Gastroesophageal sphincter (tissue), 4 donors: ENCODE data around the gene CD84. TPM values are rescaled to one million over a fixed set of nuclear protein-coding genes. Genes with fewer than 3 reads are reported as not detected.

Experiments used
- ATAC-seq: fragments of 150-250 bp; one replicate; pipeline ENCODE4 v1.9.1; 2016; ENCODE audit warnings: mild to moderate bottlenecking, moderate library complexity
- H3K27ac ChIP-seq, 4 donors: fragments of 200-600 bp; sonication (generic) in 3 of 4; 1 replicate in 3 of 4; 2 replicates in 1 of 4; pipeline ENCODE4 v1.5.1; 2016 to 2019
- H3K27me3 ChIP-seq: fragments of 200-600 bp; sonication (generic); one replicate; pipeline ENCODE4 v1.5.1; 2019
- H3K36me3 ChIP-seq, 2 donors: fragments of 200-600 bp; sonication (generic); one replicate each; pipeline ENCODE4 v1.5.1; 2019; ENCODE audit warnings: control low read depth in 1 of 2
- H3K4me1 ChIP-seq, 3 donors: fragments of 200-600 bp; sonication (generic); 1 replicate in 2 of 3; 2 replicates in 1 of 3; pipeline ENCODE4 v1.5.1; 2016 to 2019; ENCODE audit warnings: control low read depth in 2 of 3
- H3K4me3 ChIP-seq, 2 donors: fragments of 200-600 bp; sonication (generic); one replicate each; pipeline ENCODE4 v1.5.1; 2019; ENCODE audit warnings: mild to moderate bottlenecking in 1 of 2, moderate library complexity in 1 of 2
- H3K9me3 ChIP-seq, 3 donors: fragments of 200-600 bp; sonication (generic); one replicate each; pipeline ENCODE4 v1.5.1; 2017 to 2019; ENCODE audit warnings: control low read depth in 2 of 3
- EP300 ChIP-seq: sonication (generic); formaldehyde crosslinking; IDR thresholded peaks from one replicate; pipeline ENCODE4 v1.6.1; 2017; ENCODE audit warnings: antibody characterized with exemption, mild to moderate bottlenecking
- POLR2A ChIP-seq, 2 donors: fragments of 450-650 bp; IDR thresholded peaks; one replicate each; pipeline ENCODE4 v1.6.1; 2017; ENCODE audit warnings: antibody characterized with exemption in 2 of 2, mild to moderate bottlenecking in 2 of 2, moderate library complexity in 1 of 2
- POLR2AphosphoS5 ChIP-seq: sonication (generic); formaldehyde crosslinking; IDR thresholded peaks from one replicate; pipeline ENCODE4 v1.6.1; 2017; ENCODE audit warnings: antibody characterized with exemption
- WGBS, 2 donors: methylation state at CpG; one replicate each; pipeline ENCODE4 v1.1.5; 2018; ENCODE audit warnings: low coverage in 1 of 2; 5-methylcytosine and 5-hydroxymethylcytosine counted together
- total RNA-seq, 4 donors: library from RNA; depleted of rRNA; stranded (reverse); fragments of >200 nt; gene quantifications; one replicate each; pipeline ENCODE4 v1.1.0, GENCODE V29; 2016
- TF ChIP-seq, protein P1 (sequence below), 4 experiments: fragments of 200-600 bp in 2 of 4; fragments of 450-650 bp in 2 of 4; sonication (generic) in 1 of 4; IDR thresholded peaks; one replicate each; pipeline ENCODE4 v1.5.1; 2017 to 2019; ENCODE audit warnings: antibody characterized with exemption in 4 of 4, mild to moderate bottlenecking in 2 of 4, moderate library complexity in 2 of 4

Gene CD84
- total RNA-seq, 4 donors from 2014 or later, result 3.0 to 6.7 (median 4.3) TPM

DNA sequence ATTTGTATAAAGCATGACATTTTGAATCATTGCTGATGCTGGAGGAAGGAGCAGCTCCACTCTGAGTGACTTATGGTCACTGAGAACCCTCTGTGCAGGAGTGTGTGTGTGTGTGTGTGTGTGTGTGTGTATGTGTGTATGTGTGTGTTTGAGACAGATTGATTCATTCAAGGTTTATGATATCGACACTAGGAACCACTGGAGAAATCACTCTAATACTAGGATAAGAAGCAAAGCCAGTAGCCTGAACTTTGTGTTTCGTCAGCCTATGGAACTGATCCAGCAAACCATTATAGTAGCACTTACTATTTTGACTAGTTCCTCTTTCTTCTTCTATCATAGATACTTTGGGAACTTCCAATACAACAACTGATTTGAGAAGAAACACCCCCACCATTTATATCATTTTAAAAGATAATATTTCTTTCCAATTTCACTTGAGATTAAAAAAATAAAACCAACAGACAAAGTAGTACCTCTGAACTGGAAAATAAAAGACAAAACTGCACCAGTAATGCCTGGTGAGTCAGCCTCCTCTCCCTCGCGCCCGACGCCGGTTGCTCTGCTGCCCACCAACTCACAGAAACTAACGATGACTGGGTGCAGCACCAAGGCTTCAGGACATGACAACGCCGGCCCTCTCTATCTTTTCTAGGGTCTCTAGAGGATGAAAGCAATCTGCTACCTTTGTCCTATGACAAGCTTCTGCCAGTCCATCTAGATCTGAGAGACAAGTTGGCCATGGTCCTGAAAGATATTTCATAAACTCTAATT lies 46.6 kb upstream of the CD84 start:
- ATAC-seq, result no peak

DNA sequence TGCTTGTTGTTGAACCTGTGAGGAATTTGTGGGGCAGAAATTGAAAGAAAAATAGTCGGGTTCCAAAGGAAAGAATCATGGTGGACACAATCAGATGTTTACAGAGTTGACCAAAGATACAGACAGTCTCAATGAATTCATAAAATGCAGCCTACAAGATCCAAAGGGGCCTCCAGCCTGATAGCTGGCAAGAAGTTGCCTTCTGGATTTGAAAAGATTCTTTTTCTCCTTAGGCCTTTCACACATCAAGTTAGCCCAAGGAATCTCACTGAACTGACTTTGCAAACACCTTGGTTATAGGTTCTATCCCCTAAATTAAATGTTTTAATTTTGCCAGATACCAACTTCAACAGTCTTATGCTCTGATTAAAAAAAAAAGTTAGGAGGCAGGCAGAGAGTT lies 46.0 kb upstream of the CD84 start:
- no peak overlapping the region for H3K27ac ChIP-seq
- ATAC-seq, result no peak
- H3K9me3 ChIP-seq, result no peaks in the 10 kb centered on the region
- no peak overlapping the region for H3K4me3 ChIP-seq
- TF ChIP-seq EP300 (no peak), POLR2AphosphoS5 (no peak), POLR2A (IDR thresholded peaks at IDR 0.05) (no peak)
- TF ChIP-seq, protein P1, sequence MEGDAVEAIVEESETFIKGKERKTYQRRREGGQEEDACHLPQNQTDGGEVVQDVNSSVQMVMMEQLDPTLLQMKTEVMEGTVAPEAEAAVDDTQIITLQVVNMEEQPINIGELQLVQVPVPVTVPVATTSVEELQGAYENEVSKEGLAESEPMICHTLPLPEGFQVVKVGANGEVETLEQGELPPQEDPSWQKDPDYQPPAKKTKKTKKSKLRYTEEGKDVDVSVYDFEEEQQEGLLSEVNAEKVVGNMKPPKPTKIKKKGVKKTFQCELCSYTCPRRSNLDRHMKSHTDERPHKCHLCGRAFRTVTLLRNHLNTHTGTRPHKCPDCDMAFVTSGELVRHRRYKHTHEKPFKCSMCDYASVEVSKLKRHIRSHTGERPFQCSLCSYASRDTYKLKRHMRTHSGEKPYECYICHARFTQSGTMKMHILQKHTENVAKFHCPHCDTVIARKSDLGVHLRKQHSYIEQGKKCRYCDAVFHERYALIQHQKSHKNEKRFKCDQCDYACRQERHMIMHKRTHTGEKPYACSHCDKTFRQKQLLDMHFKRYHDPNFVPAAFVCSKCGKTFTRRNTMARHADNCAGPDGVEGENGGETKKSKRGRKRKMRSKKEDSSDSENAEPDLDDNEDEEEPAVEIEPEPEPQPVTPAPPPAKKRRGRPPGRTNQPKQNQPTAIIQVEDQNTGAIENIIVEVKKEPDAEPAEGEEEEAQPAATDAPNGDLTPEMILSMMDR (IDR thresholded peaks at IDR 0.05), result no peak
- WGBS, 2 donors, result 55 to 75% methylated on average over 1 of the region's 1 CpG
- H3K27me3 ChIP-seq, result no peaks in the 10 kb centered on the region
- no peaks in the 10 kb centered on the region for H3K36me3 ChIP-seq
- peaks cover 0 to 3% (median 0%) of the 10 kb centered on the region in 3 donors for H3K4me1 ChIP-seq

More for the DNA sequence above, 46.6 kb upstream of the CD84 start:
- Histone ChIP-seq H3K9me3 (no peaks in the 10 kb centered on the region), H3K36me3 (no peaks in the 10 kb centered on the region), H3K27ac (no peak overlapping the region), H3K27me3 (no peaks in the 10 kb centered on the region), H3K4me1 (peaks cover 0 to 5% (median 0%) of the 10 kb centered on the region in 3 donors), H3K4me3 (no peak overlapping the region)
- 72 to 76% methylated on average over 4 to 9 of the region's 10 CpGs for WGBS, 2 donors
- TF ChIP-seq POLR2AphosphoS5 (no peak), POLR2A (IDR thresholded peaks at IDR 0.05) (no peak), EP300 (no peak)
- TF ChIP-seq, protein P1 (IDR thresholded peaks at IDR 0.05), result no peak

DNA sequence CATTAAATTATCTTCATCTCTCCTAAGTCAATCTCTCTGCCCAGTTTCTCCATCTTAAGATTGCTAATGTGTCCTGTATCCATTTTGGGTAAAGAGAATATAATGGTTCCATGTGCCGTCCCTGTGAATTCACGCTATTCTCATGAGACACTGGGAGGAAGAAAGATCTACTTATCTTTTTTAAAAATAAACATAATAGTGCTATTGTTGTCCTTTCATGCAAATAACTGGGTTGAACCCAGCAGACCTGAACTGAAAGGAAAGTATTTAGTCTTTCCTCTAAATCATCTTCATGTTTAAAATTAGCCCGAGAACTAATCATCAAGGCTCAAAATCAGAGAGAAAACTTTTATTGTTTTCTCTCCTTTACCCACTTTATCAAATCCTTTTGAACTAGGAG lies 45.2 kb upstream of the CD84 start:
- H3K27ac ChIP-seq, result no peak overlapping the region
- ATAC-seq, result no peak
- H3K9me3 ChIP-seq, result no peaks in the 10 kb centered on the region
- H3K4me1 ChIP-seq, result no peaks in the 10 kb centered on the region
- H3K27me3 ChIP-seq, result no peaks in the 10 kb centered on the region
- WGBS, 2 donors, result 43 to 74% methylated on average over 3 of the region's 3 CpGs
- no peak overlapping the region for H3K4me3 ChIP-seq
- TF ChIP-seq POLR2AphosphoS5 (no peak), EP300 (no peak), POLR2A (IDR thresholded peaks at IDR 0.05) (no peak)
- TF ChIP-seq, protein P1 (IDR thresholded peaks at IDR 0.05), result no peak
- no peaks in the 10 kb centered on the region for H3K36me3 ChIP-seq

DNA sequence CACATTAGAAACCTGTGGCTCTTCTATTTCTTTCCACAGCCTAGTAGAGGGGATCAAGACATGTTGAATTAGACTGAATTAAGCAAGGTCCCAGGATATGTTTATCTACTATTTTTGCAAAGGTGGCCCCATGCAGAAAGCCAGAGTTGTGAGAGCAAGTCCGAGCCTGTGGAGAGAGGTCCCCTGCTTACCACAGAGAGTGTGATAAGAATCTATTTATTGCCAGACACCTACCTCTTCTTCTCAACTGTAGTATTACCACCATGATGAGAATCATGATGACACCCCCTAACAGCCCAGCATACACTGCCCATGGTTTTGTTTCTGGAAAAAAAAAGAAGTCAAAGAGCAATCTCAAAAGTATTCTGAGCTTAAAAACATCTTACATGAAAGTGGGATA lies 44.6 kb upstream of the CD84 start:
- Histone ChIP-seq H3K4me1 (no peaks in the 10 kb centered on the region), H3K4me3 (no peak overlapping the region), H3K9me3 (no peaks in the 10 kb centered on the region), H3K27ac (no peak overlapping the region), H3K36me3 (no peaks in the 10 kb centered on the region), H3K27me3 (no peaks in the 10 kb centered on the region)
- 40 to 67% methylated on average over 1 of the region's 1 CpG for whole genome bisulfite sequencing, 2 donors
- TF ChIP-seq POLR2A (IDR thresholded peaks at IDR 0.05) (no peak), EP300 (no peak), POLR2AphosphoS5 (no peak)
- TF ChIP-seq, protein P1 (IDR thresholded peaks at IDR 0.05), result no peak
- no peak for ATAC-seq

DNA sequence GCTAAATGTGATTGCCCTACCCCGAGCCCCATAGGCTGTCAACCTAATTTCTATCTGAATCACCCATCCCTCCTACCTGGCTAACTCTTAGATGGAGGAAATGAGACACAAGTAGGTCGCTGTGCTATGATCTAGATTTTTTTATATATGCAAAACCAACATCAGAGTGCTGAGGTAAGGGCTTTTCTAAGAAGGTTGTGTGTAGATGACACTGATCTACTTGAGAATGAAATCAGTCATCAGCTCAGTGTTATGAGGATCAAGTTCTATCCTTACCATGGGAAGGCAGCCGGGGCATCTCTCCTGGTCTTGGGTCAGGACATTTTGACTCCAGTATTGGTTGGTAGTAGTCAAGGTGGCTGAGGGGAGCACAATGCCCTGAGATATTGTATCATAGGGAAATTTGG lies 43.9 kb upstream of the CD84 start:
- WGBS, 2 donors, result 68 to 75% methylated on average over 3 of the region's 3 CpGs
- Histone ChIP-seq H3K27me3 (no peaks in the 10 kb centered on the region), H3K27ac (no peak overlapping the region), H3K4me3 (no peak overlapping the region), H3K9me3 (no peaks in the 10 kb centered on the region), H3K4me1 (no peaks in the 10 kb centered on the region), H3K36me3 (no peaks in the 10 kb centered on the region)
- no peak for TF ChIP-seq POLR2AphosphoS5
- ATAC-seq, result no peak
